Measurements from ENCODE around the gene RNH1. TPM values are rescaled to one million over a fixed set of nuclear protein-coding genes. Genes with fewer than 3 reads are reported as not detected.

The RNH1 gene
- total RNA-seq, 1 experiment from 2014 or later: 345 TPM

GRCh38 chr11:488062-488461, 19.0 kb downstream of the RNH1 start:
- Histone ChIP-seq H3K36me3 (ENCODE audit: control insufficient read depth, insufficient read depth, low read length) (no peaks in the 10 kb centered on the region), H3K27ac (ENCODE audit: low read length) (no peak overlapping the region), H3K9me3 (ENCODE audit: control insufficient read depth, insufficient read depth, low read depth, low read length) (no peaks in the 10 kb centered on the region), H3K4me1 (ENCODE audit: control insufficient read depth, insufficient read depth, low read length) (no peaks in the 10 kb centered on the region), H3K4me3 (ENCODE audit: low read depth in 2 of 2, low read length in 2 of 2) (no peak overlapping the region), H3K27me3 (ENCODE audit: control insufficient read depth, insufficient read depth, low read length) (no peaks in the 10 kb centered on the region)
- in situ Hi-C loops (cut with HindIII; ENCODE audit: low pct_unique_long_range_greater_than_20kb, low sequenced_read_pairs) (no loop called here), intact Hi-C loops (cut with micrococcal nuclease; ENCODE audit: unreplicated experiment) (no loop called here)
- ChIA-PET CTCF (no interaction called here), POLR2A (no interaction called here)
- no peak for TF ChIP-seq SIN3A (IDR thresholded peaks at IDR 0.05; ENCODE audit: borderline replicate concordance, insufficient read depth, low read depth, low read length)
- no peak for TF ChIP-seq POLR2AphosphoS5 (IDR thresholded peaks at IDR 0.05; ENCODE audit: low read depth, low read length)
- TF ChIP-seq TCF7L2 (IDR thresholded peaks at IDR 0.05; ENCODE audit: low read depth, low read length): no peak
- TF ChIP-seq REST (IDR thresholded peaks at IDR 0.05; ENCODE audit: insufficient read depth in 1 of 2, low read depth in 2 of 2, low read length in 1 of 2): no peak
- TF ChIP-seq, protein P1, sequence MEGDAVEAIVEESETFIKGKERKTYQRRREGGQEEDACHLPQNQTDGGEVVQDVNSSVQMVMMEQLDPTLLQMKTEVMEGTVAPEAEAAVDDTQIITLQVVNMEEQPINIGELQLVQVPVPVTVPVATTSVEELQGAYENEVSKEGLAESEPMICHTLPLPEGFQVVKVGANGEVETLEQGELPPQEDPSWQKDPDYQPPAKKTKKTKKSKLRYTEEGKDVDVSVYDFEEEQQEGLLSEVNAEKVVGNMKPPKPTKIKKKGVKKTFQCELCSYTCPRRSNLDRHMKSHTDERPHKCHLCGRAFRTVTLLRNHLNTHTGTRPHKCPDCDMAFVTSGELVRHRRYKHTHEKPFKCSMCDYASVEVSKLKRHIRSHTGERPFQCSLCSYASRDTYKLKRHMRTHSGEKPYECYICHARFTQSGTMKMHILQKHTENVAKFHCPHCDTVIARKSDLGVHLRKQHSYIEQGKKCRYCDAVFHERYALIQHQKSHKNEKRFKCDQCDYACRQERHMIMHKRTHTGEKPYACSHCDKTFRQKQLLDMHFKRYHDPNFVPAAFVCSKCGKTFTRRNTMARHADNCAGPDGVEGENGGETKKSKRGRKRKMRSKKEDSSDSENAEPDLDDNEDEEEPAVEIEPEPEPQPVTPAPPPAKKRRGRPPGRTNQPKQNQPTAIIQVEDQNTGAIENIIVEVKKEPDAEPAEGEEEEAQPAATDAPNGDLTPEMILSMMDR (IDR thresholded peaks at IDR 0.05): no peak
- DNase-seq (ENCODE audit: low read depth, low spot score) (no peak), ATAC-seq (no peak)
- no TSS peak for BruUV-seq (replicated peaks)

DNA sequence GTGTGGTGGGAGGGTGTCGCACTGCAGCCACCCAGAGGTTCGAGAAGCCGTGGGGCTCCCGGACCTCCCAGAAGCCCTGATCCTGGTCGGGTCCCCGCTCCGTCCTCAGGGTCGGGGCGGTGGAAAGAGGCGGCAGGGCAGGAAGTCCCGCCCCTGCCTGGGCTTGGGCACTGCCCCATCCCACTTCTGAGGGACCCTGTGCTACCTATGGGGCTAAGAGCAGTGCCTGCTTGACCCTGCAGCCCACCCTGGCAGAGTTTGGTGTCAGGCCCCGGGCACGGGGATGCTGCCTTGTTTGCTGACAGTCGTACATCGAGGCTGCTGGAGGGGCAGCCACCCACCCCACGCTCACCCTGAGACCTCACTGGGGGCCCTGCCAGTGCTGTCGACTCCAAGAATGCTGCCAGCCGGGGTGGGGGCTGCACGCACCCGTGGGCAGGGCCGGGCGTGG, 19.4 kb downstream of the RNH1 start:
- Histone ChIP-seq H3K36me3 (ENCODE audit: control insufficient read depth, insufficient read depth, low read length) (no peaks in the 10 kb centered on the region), H3K27me3 (ENCODE audit: control insufficient read depth, insufficient read depth, low read length) (no peaks in the 10 kb centered on the region), H3K4me3 (ENCODE audit: low read depth in 2 of 2, low read length in 2 of 2) (no peak overlapping the region), H3K27ac (ENCODE audit: low read length) (no peak overlapping the region), H3K9me3 (ENCODE audit: control insufficient read depth, insufficient read depth, low read depth, low read length) (no peaks in the 10 kb centered on the region), H3K4me1 (ENCODE audit: control insufficient read depth, insufficient read depth, low read length) (no peaks in the 10 kb centered on the region)
- ATAC-seq: no peak
- in situ Hi-C loops (cut with HindIII; ENCODE audit: low pct_unique_long_range_greater_than_20kb, low sequenced_read_pairs) (no loop called here), intact Hi-C loops (cut with micrococcal nuclease; ENCODE audit: unreplicated experiment) (no loop called here)
- no TSS peak for BruUV-seq (replicated peaks)
- TF ChIP-seq, protein P1 (IDR thresholded peaks at IDR 0.05): no peak
- TF ChIP-seq TCF7L2 (IDR thresholded peaks at IDR 0.05; ENCODE audit: low read depth, low read length) (no peak), SIN3A (IDR thresholded peaks at IDR 0.05; ENCODE audit: borderline replicate concordance, insufficient read depth, low read depth, low read length) (no peak)
- DNase-seq (ENCODE audit: low read depth, low spot score): no peak
- ChIA-PET POLR2A (no interaction called here), CTCF (no interaction called here)

Data from Panc1 (cell line).